SK-N-SH (cell line): ENCODE data around the gene TBC1D1. TPM values are rescaled to one million over a fixed set of nuclear protein-coding genes. Genes with fewer than 3 reads are reported as not detected.

Experiments used
- CTCF ChIA-PET: fragments of 300-600, 350-600 bp; formaldehyde crosslinking; extraction: SDS; loops from one replicate; lab custom pipeline; 2021; lab: Yijun Ruan, JAX
- POLR2A ChIA-PET: fragments of 350-600 bp; sonication (Branson Sonifier 250); formaldehyde crosslinking; extraction: SDS; loops from one replicate; lab custom pipeline; 2020; ENCODE audit warnings: antibody characterized with exemption, inconsistent platforms; lab: Yijun Ruan, JAX
- DNase-seq: peaks from one replicate; pipeline ENCODE4 v3.0.0; 2012
- H2AFZ ChIP-seq: fragments of 200-600 bp; sonication (generic); 2 replicates; pipeline ENCODE4 v1.8.1; 2016; ENCODE audit warnings: antibody characterized with exemption, mild to moderate bottlenecking, low read depth
- H3F3A ChIP-seq: fragments of 200-600 bp; sonication (generic); replicated peaks from 2 replicates; pipeline ENCODE3; 2016; ENCODE audit warnings: antibody characterized with exemption, mild to moderate bottlenecking; ENCODE audit not compliant: insufficient read depth
- H3K27ac ChIP-seq, 2 experiments: fragments of 200-500 bp in 1 of 2; fragments of 200-600 bp in 1 of 2; sonication (Bioruptor generic) in 1 of 2; sonication (generic), shearing (Covaris generic) in 1 of 2; 2 replicates each; pipeline versions ENCODE4 v1.5.1 to v1.6.1; 2014 to 2016; ENCODE audit warnings: low read depth in 2 of 2, inconsistent platforms in 1 of 2, low read length in 1 of 2, mild to moderate bottlenecking in 1 of 2, mixed read lengths in 1 of 2
- H3K27me3 ChIP-seq: fragments of 200-600 bp; sonication (generic), shearing (Covaris generic); 2 replicates; pipeline ENCODE4 v1.6.1; 2016; ENCODE audit warnings: mixed run types; ENCODE audit not compliant: insufficient read depth
- H3K36me3 ChIP-seq, 2 experiments: fragments of 200-500 bp in 1 of 2; fragments of 200-600 bp in 1 of 2; sonication (Bioruptor generic) in 1 of 2; sonication (generic) in 1 of 2; replicated peaks in 1 of 2; 2 replicates each; pipeline versions ENCODE3 to v1.5.1; 2014 to 2016; ENCODE audit warnings: low read length in 1 of 2, mild to moderate bottlenecking in 1 of 2; ENCODE audit not compliant: insufficient read depth in 2 of 2, control insufficient read depth in 1 of 2
- H3K4me1 ChIP-seq, 2 experiments: fragments of 200-500 bp in 1 of 2; fragments of 200-600 bp in 1 of 2; sonication (Bioruptor generic) in 1 of 2; sonication (generic), shearing (Covaris generic) in 1 of 2; 2 replicates each; pipeline versions ENCODE4 v1.5.1 to v1.6.1; 2014 to 2016; ENCODE audit warnings: low read depth in 1 of 2, low read length in 1 of 2, mixed run types in 1 of 2; ENCODE audit not compliant: insufficient read depth in 2 of 2, control insufficient read depth in 1 of 2
- H3K4me2 ChIP-seq: fragments of 200-600 bp; sonication (generic), shearing (Covaris generic); 2 replicates; pipeline ENCODE4 v1.6.1; 2017; ENCODE audit warnings: mixed run types
- H3K4me3 ChIP-seq, 2 experiments: fragments of 200-500 bp in 1 of 2; fragments of 200-600 bp in 1 of 2; sonication (Bioruptor generic) in 1 of 2; sonication (generic), shearing (Covaris generic) in 1 of 2; 2 replicates each; pipeline versions ENCODE4 v1.5.1 to v1.8.1; 2014 to 2016; ENCODE audit warnings: low read depth in 2 of 2, inconsistent platforms in 1 of 2, low read length in 1 of 2, mild to moderate bottlenecking in 1 of 2, mixed read lengths in 1 of 2, moderate library complexity in 1 of 2
- H3K79me2 ChIP-seq: fragments of 200-600 bp; sonication (generic); 2 replicates; pipeline ENCODE4 v1.8.1; 2017; ENCODE audit warnings: mild to moderate bottlenecking; ENCODE audit not compliant: insufficient read depth
- H3K9ac ChIP-seq: fragments of 200-600 bp; sonication (generic); 2 replicates; pipeline ENCODE4 v1.6.1; 2017; ENCODE audit warnings: mixed run types
- H3K9me2 ChIP-seq: fragments of 200-600 bp; sonication (generic); 2 replicates; pipeline ENCODE4 v1.6.1; 2017; ENCODE audit warnings: mixed run types
- H3K9me3 ChIP-seq: fragments of 200-600 bp; sonication (generic); 2 replicates; pipeline ENCODE4 v1.6.1; 2017; ENCODE audit warnings: mixed run types, mild to moderate bottlenecking, moderate library complexity
- H4K20me1 ChIP-seq: fragments of 200-600 bp; sonication (generic); 2 replicates; pipeline ENCODE4 v1.6.1; 2017; ENCODE audit warnings: mild to moderate bottlenecking, mixed run types; ENCODE audit not compliant: insufficient read depth
- CHD2 ChIP-seq: fragments of 150-350 bp; IDR thresholded peaks from 2 replicates; pipeline ENCODE4 v1.6.1; 2018; ENCODE audit warnings: low read length; ENCODE audit not compliant: partially characterized antibody
- FOSL2 ChIP-seq: IDR thresholded peaks from 2 replicates; pipeline ENCODE4 v1.4.0; 2012; ENCODE audit warnings: low read depth, mild to moderate bottlenecking, moderate library complexity, borderline replicate concordance
- FOXJ3 ChIP-seq: sonication (generic); formaldehyde crosslinking; IDR thresholded peaks from 2 replicates; pipeline ENCODE4 v1.5.1; 2020; ENCODE audit warnings: mild to moderate bottlenecking, missing genetic modification reagents
- FOXM1 ChIP-seq: IDR thresholded peaks from 2 replicates; pipeline ENCODE4 v1.4.0; 2012; ENCODE audit warnings: low read depth, mild to moderate bottlenecking
- GABPA ChIP-seq: IDR thresholded peaks from 2 replicates; pipeline ENCODE4 v1.4.0; 2012; ENCODE audit warnings: low read depth, mild to moderate bottlenecking
- MXI1 ChIP-seq: IDR thresholded peaks from 2 replicates; pipeline ENCODE4 v1.6.1; 2012; ENCODE audit warnings: mild to moderate bottlenecking, low read depth, low read length, improper control_type of control experiment
- NRF1 ChIP-seq: IDR thresholded peaks from 2 replicates; pipeline ENCODE4 v1.6.1; 2012; ENCODE audit warnings: low read depth, mild to moderate bottlenecking, low read length
- POLR2AphosphoS5 ChIP-seq: IDR thresholded peaks from 2 replicates; pipeline ENCODE4 v1.6.1; 2012; ENCODE audit warnings: low read depth, low read length
- RFX5 ChIP-seq: IDR thresholded peaks from 2 replicates; pipeline ENCODE4 v1.6.1; 2012; ENCODE audit warnings: mild to moderate bottlenecking, improper control_type of control experiment, low read length
- SIN3A ChIP-seq: IDR thresholded peaks from 2 replicates; pipeline ENCODE4 v1.6.1; 2012; ENCODE audit warnings: low read depth, mild to moderate bottlenecking, low read length, moderate library complexity, borderline replicate concordance
- SMC3 ChIP-seq: IDR thresholded peaks from 2 replicates; pipeline ENCODE4 v1.6.1; 2012; ENCODE audit warnings: low read depth, low read length, improper control_type of control experiment
- TAF1 ChIP-seq: IDR thresholded peaks from 2 replicates; pipeline ENCODE4 v1.6.1; 2012; ENCODE audit warnings: low read depth, mild to moderate bottlenecking, low read length, moderate library complexity, borderline replicate concordance
- TCF12 ChIP-seq: IDR thresholded peaks from 2 replicates; pipeline ENCODE4 v1.4.0; 2012
- YY1 ChIP-seq: IDR thresholded peaks from 2 replicates; pipeline ENCODE4 v1.4.0; 2012; ENCODE audit warnings: low read depth, mild to moderate bottlenecking
- WGBS: methylation state at CpG from one replicate; pipeline ENCODE4 v1.1.6; 2017; ENCODE audit warnings: low lambda C conversion rate; 5-methylcytosine and 5-hydroxymethylcytosine counted together
- polyA plus RNA-seq, 3 experiments: library from polyadenylated mRNA; depleted of rRNA; stranded (reverse); fragments of >200 nt; gene quantifications; 2 replicates each; pipeline ENCODE4 v1.2.3, GENCODE V29; 2012
- TF ChIP-seq, protein P1 (sequence below): IDR thresholded peaks from 2 replicates; pipeline ENCODE4 v1.6.1; 2012; ENCODE audit warnings: mild to moderate bottlenecking, low read depth, low read length, moderate library complexity
- TF ChIP-seq, protein P2 (sequence below): fragments of 150-350 bp; IDR thresholded peaks from 2 replicates; pipeline ENCODE4 v1.6.1; 2017; ENCODE audit warnings: antibody characterized with exemption, low read length, low read depth, borderline replicate concordance
- TF ChIP-seq, protein P3 (sequence below): IDR thresholded peaks from 2 replicates; pipeline ENCODE4; 2012

Gene TBC1D1
- polyA plus RNA-seq, 1 of the 3 experiments (the other 2 are of a cell fraction), result 29.8 TPM

DNA sequence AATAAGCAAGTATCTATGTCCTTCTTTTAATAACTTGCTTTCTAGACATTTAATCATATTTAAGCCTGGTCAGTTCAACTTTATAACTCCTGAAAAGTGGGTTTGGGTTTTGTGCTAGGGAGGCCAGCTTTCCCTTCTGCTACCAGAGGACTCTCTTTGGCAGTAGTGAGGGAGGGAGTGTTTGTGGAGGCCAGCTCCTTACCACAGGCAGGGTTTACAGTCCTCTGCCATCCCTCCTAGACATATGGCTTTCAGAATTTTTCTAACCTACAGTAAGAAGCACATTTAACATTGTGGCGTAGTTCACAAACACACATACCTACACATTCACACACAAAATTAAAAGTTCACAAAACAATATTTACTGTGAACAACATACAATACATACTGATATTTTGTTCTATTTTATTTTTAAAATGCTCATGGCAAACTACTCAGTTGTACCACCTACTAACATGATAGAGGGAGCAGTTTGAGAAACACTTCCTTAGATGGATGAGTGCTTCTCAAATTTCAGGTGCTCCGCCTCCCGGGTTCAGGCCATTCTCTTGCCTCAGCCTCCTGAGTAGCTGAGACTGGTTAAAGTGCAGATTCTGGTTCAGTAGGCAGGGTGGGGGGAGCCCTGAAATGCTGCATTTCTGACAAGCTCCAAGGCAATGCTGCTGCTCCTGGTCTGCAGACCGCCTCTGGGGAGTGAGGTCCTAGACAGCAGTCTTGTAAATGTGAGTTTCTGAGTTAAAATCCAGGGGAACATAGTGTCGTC is 156.0 kb downstream of the TBC1D1 start:
- 94% methylated on average over 5 of the region's 5 CpGs for WGBS
- POLR2A ChIA-PET, result no interaction called here

DNA sequence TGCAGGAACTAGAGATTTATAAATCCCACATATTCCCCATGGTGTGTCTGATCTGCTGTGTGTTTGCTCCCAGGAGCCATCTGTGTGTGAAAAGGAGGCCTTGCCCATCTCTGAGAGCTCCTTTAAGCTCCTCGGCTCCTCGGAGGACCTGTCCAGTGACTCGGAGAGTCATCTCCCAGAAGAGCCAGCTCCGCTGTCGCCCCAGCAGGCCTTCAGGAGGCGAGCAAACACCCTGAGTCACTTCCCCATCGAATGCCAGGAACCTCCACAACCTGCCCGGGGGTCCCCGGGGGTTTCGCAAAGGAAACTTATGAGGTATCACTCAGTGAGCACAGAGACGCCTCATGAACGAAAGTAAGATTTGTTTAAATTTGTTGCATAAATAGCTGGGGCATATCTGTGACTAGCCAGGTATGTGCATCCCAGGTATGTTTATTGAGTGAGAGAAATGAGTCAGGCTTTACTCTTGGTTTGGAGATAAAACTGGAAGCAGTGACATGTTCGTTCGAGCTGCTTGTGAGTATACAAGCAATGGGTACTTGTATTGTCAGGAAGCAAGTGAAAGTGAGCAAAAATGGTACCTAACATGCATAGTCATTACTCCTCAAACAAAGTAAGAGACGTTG is 158.8 kb downstream of the TBC1D1 start:
- no peaks in the 10 kb centered on the region for H4K20me1 ChIP-seq
- DNase-seq, result no peak
- CTCF ChIA-PET, result interaction anchor here (0.9 to 3.4 kb wide), 6 partner anchors 12 to 250 kb away, joined by 3 to 12 read pairs (median 4); no protein-coding TSS in a partner anchor
- H3K4me1 ChIP-seq, result peaks cover 0 to 5% of the 10 kb centered on the region in 2 experiments; a peak in 2 of 4 replicates
- TF ChIP-seq SIN3A (no peak), NRF1 (no peak), TAF1 (no peak), SMC3 (no peak), FOSL2 (no peak), TCF12 (no peak), MXI1 (no peak), FOXM1 (no peak), FOXJ3 (CRISPR knock-in tag) (no peak), YY1 (no peak), GABPA (no peak)
- TF ChIP-seq, protein P1, sequence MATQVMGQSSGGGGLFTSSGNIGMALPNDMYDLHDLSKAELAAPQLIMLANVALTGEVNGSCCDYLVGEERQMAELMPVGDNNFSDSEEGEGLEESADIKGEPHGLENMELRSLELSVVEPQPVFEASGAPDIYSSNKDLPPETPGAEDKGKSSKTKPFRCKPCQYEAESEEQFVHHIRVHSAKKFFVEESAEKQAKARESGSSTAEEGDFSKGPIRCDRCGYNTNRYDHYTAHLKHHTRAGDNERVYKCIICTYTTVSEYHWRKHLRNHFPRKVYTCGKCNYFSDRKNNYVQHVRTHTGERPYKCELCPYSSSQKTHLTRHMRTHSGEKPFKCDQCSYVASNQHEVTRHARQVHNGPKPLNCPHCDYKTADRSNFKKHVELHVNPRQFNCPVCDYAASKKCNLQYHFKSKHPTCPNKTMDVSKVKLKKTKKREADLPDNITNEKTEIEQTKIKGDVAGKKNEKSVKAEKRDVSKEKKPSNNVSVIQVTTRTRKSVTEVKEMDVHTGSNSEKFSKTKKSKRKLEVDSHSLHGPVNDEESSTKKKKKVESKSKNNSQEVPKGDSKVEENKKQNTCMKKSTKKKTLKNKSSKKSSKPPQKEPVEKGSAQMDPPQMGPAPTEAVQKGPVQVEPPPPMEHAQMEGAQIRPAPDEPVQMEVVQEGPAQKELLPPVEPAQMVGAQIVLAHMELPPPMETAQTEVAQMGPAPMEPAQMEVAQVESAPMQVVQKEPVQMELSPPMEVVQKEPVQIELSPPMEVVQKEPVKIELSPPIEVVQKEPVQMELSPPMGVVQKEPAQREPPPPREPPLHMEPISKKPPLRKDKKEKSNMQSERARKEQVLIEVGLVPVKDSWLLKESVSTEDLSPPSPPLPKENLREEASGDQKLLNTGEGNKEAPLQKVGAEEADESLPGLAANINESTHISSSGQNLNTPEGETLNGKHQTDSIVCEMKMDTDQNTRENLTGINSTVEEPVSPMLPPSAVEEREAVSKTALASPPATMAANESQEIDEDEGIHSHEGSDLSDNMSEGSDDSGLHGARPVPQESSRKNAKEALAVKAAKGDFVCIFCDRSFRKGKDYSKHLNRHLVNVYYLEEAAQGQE, result no peak
- TF ChIP-seq, protein P2, sequence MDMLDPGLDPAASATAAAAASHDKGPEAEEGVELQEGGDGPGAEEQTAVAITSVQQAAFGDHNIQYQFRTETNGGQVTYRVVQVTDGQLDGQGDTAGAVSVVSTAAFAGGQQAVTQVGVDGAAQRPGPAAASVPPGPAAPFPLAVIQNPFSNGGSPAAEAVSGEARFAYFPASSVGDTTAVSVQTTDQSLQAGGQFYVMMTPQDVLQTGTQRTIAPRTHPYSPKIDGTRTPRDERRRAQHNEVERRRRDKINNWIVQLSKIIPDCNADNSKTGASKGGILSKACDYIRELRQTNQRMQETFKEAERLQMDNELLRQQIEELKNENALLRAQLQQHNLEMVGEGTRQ, result no peak
- TF ChIP-seq, protein P3, sequence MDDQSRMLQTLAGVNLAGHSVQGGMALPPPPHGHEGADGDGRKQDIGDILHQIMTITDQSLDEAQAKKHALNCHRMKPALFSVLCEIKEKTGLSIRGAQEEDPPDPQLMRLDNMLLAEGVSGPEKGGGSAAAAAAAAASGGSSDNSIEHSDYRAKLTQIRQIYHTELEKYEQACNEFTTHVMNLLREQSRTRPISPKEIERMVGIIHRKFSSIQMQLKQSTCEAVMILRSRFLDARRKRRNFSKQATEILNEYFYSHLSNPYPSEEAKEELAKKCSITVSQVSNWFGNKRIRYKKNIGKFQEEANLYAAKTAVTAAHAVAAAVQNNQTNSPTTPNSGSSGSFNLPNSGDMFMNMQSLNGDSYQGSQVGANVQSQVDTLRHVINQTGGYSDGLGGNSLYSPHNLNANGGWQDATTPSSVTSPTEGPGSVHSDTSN, result no peak
- no peak overlapping the region for H3K4me3 ChIP-seq
- 94% methylated on average over 15 of the region's 15 CpGs for WGBS
- H3K36me3 ChIP-seq, result peaks cover 3 to 14% of the 10 kb centered on the region in 2 experiments
- H3K9ac ChIP-seq, result no peak overlapping the region
- no peak overlapping the region for H3K27ac ChIP-seq
- H3K9me3 ChIP-seq, result no peaks in the 10 kb centered on the region
- POLR2A ChIA-PET, result no interaction called here
- no peaks in the 10 kb centered on the region for H3F3A ChIP-seq
- no peaks in the 10 kb centered on the region for H3K27me3 ChIP-seq
- H3K79me2 ChIP-seq, result no peaks in the 10 kb centered on the region
- H2AFZ ChIP-seq, result no peak overlapping the region
- H3K4me2 ChIP-seq, result no peak overlapping the region
- no peaks in the 10 kb centered on the region for H3K9me2 ChIP-seq

More for the DNA sequence above, 156.0 kb downstream of the TBC1D1 start:
- Histone ChIP-seq H3K4me1 (no peaks in the 10 kb centered on the region), H3K36me3 (peaks cover 7 to 19% of the 10 kb centered on the region in 2 experiments), H3K27ac (no peak overlapping the region), H4K20me1 (no peaks in the 10 kb centered on the region), H3F3A (no peaks in the 10 kb centered on the region), H3K9me2 (no peaks in the 10 kb centered on the region), H3K27me3 (no peaks in the 10 kb centered on the region), H3K4me2 (no peak overlapping the region), H2AFZ (no peak overlapping the region), H3K9me3 (no peaks in the 10 kb centered on the region), H3K9ac (no peak overlapping the region), H3K4me3 (no peak overlapping the region), H3K79me2 (no peaks in the 10 kb centered on the region)
- CTCF ChIA-PET, result interaction anchor here (0.6 to 1.8 kb wide), 6 partner anchors 16 to 444 kb away, joined by 3 to 6 read pairs (median 4); no protein-coding TSS in a partner anchor
- no peak for DNase-seq
- no peak for TF ChIP-seq POLR2AphosphoS5
- TF ChIP-seq RFX5, result no peak
- no peak for TF ChIP-seq CHD2
- TF ChIP-seq FOSL2, result no peak
